CD4-positive, alpha-beta T cell (primary cell): Measurements from ENCODE around the gene PRELID2. TPM values are rescaled to one million over a fixed set of nuclear protein-coding genes. Genes with fewer than 3 reads are reported as not detected.

ENCODE experiments used
- ATAC-seq: fragments of 200-7000 bp; cut with Tn5 transposase; one replicate; pipeline ENCODE4 v1.10.0; 2022; ENCODE audit warnings: mild to moderate bottlenecking; ENCODE audit not compliant: poor library complexity
- CTCF ChIA-PET: fragments of 350-600 bp; sonication (Branson Sonifier 250); formaldehyde crosslinking; loops from one replicate; lab custom pipeline; 2021; ENCODE audit warnings: antibody characterized with exemption, inconsistent platforms; lab: Charles Lee
- POLR2A ChIA-PET: fragments of 350-600 bp; sonication (Branson Sonifier 250); formaldehyde crosslinking; loops from one replicate; lab custom pipeline; 2021; ENCODE audit warnings: antibody characterized with exemption, inconsistent platforms; lab: Charles Lee
- DNase-seq, 14 experiments: peaks; one replicate each; pipeline ENCODE4 v3.0.0-alpha.2; 2013 to 2020; ENCODE audit warnings: mixed read lengths in 2 of 14
- H3K27ac ChIP-seq, 2 donors: one replicate each; pipeline versions ENCODE4 v1.5.1 to v1.7.0; 2013; ENCODE audit warnings: low read length in 2 of 2, low read depth in 1 of 2, mild to moderate bottlenecking in 1 of 2
- H3K27me3 ChIP-seq, 2 experiments: 1 replicate in 1 of 2; 2 replicates in 1 of 2; pipeline versions ENCODE4 v1.6.1 to v1.7.0; 2013; ENCODE audit warnings: low read length in 2 of 2, control low read depth in 1 of 2, mild to moderate bottlenecking in 1 of 2, moderate library complexity in 1 of 2; ENCODE audit not compliant: insufficient read depth in 2 of 2, control insufficient read depth in 1 of 2
- H3K36me3 ChIP-seq: one replicate; pipeline ENCODE4 v1.6.1; 2013; ENCODE audit warnings: low read length, control low read depth; ENCODE audit not compliant: insufficient read depth
- H3K4me1 ChIP-seq: one replicate; pipeline ENCODE4 v1.6.1; 2013; ENCODE audit warnings: low read length, control low read depth; ENCODE audit not compliant: insufficient read depth
- H3K4me3 ChIP-seq: one replicate; pipeline ENCODE4 v1.5.1; 2013; ENCODE audit warnings: mild to moderate bottlenecking, low read length, moderate library complexity
- H3K9me3 ChIP-seq, 2 experiments: 1 replicate in 1 of 2; 2 replicates in 1 of 2; pipeline versions ENCODE4 v1.6.1 to v1.7.0; 2013; ENCODE audit warnings: low read length in 2 of 2, mild to moderate bottlenecking in 2 of 2, control low read depth in 1 of 2, moderate library complexity in 1 of 2; ENCODE audit not compliant: control insufficient read depth in 1 of 2, insufficient read depth in 1 of 2
- H3K27ac Mint-ChIP-seq: one replicate; pipeline ENCODE4 v1.8.0; 2020; ENCODE audit warnings: mixed read lengths
- H3K27me3 Mint-ChIP-seq: one replicate; pipeline ENCODE4 v1.8.0; 2021; ENCODE audit warnings: mixed read lengths
- H3K36me3 Mint-ChIP-seq: one replicate; pipeline ENCODE4 v1.8.0; 2021; ENCODE audit warnings: low read depth, mixed read lengths
- H3K4me1 Mint-ChIP-seq: one replicate; pipeline ENCODE4 v1.8.0; 2021; ENCODE audit warnings: low read depth, mixed read lengths
- H3K4me3 Mint-ChIP-seq: one replicate; pipeline ENCODE4 v1.8.0; 2020; ENCODE audit warnings: mild to moderate bottlenecking, mixed read lengths
- H3K9me3 Mint-ChIP-seq: one replicate; pipeline ENCODE4 v1.8.0; 2020; ENCODE audit warnings: mixed read lengths
- CTCF ChIP-seq: fragments of 200-600 bp; IDR thresholded peaks from one replicate; pipeline ENCODE4 v1.8.0; 2022; ENCODE audit warnings: antibody characterized with exemption, mild to moderate bottlenecking
- intact Hi-C, 2 experiments: fragments of 100-400 bp; cut with DNase I in 1 of 2; cut with micrococcal nuclease in 1 of 2; formaldehyde crosslinking; loops; one replicate each; pipeline versions ENCODE4 v1.15.1 to v1.9.0; 2023 to 2025; cut with DNase I, micrococcal nuclease
- total RNA-seq, 174 experiments: library from RNA in 2 of 174; stranded (reverse) in 2 of 174; gene quantifications; one replicate each; pipeline ENCODE4 v1.2.3 and lab custom pipeline; 2021 to 2026

Gene PRELID2
- total RNA-seq, 2 experiments from 2014 or later: 0.44 to 0.56 TPM

GRCh38 chr5:145830594-145830993 is 4.5 kb downstream of the PRELID2 start:
- Mint-ChIP-seq H3K4me1 (peaks cover 9% of the 10 kb centered on the region), H3K36me3 (no peaks in the 10 kb centered on the region), H3K27ac (no peak overlapping the region), H3K9me3 (no peaks in the 10 kb centered on the region), H3K27me3 (peaks cover 12% of the 10 kb centered on the region), H3K4me3 (no peak overlapping the region)
- Histone ChIP-seq H3K4me3 (no peak overlapping the region), H3K27me3 (peaks cover 3 to 6% of the 10 kb centered on the region in 2 experiments), H3K9me3 (no peaks in the 10 kb centered on the region), H3K27ac (no peak overlapping the region), H3K4me1 (peaks cover 7% of the 10 kb centered on the region), H3K36me3 (no peaks in the 10 kb centered on the region)
- no peak for ATAC-seq
- DNase-seq: no peak
- CTCF ChIA-PET: no interaction called here
- TF ChIP-seq CTCF: no peak
- POLR2A ChIA-PET: no interaction called here
- intact Hi-C loops: no loop called here

- Histone ChIP-seq H3K27ac (no peak overlapping the region), H3K36me3 (no peaks in the 10 kb centered on the region), H3K27me3 (peaks cover 3 to 4% of the 10 kb centered on the region in 2 experiments), H3K4me3 (no peak overlapping the region), H3K9me3 (no peaks in the 10 kb centered on the region), H3K4me1 (peaks cover 3% of the 10 kb centered on the region)
- intact Hi-C loops: no loop called here
- Mint-ChIP-seq H3K9me3 (no peaks in the 10 kb centered on the region), H3K4me1 (peaks cover 9% of the 10 kb centered on the region), H3K27ac (no peak overlapping the region), H3K27me3 (peaks cover 12% of the 10 kb centered on the region), H3K36me3 (no peaks in the 10 kb centered on the region), H3K4me3 (no peak overlapping the region)
- DNase-seq: no peak
- ChIA-PET POLR2A (no interaction called here), CTCF (interaction anchor here (0.6 to 1.0 kb wide), 3 partner anchors 12 to 21 kb away, joined by 3 read pairs; no protein-coding TSS in a partner anchor)
- ATAC-seq: no peak
- TF ChIP-seq CTCF: no peak
Measured at GRCh38 chr5:145829708-145830361, 5.3 kb downstream of the PRELID2 start.

- CTCF ChIA-PET: interaction anchor here (1.5 kb wide), 2 partner anchors 145 to 1623 kb away, joined by 3 to 4 read pairs; no protein-coding TSS in a partner anchor
- intact Hi-C loops: loop anchor here in 1 of 2 experiments (2.0 kb wide), 1 partner anchor 1622 kb away; no protein-coding TSS in a partner anchor
- no peaks in the 10 kb centered on the region for H3K36me3 ChIP-seq
- Mint-ChIP-seq H3K4me3 (no peak overlapping the region), H3K27me3 (no peaks in the 10 kb centered on the region), H3K27ac (no peak overlapping the region), H3K4me1 (no peaks in the 10 kb centered on the region), H3K9me3 (no peaks in the 10 kb centered on the region), H3K36me3 (no peaks in the 10 kb centered on the region)
- no peaks in the 10 kb centered on the region for H3K4me1 ChIP-seq
- H3K27ac ChIP-seq: no peak overlapping the region
- no peaks in the 10 kb centered on the region for H3K9me3 ChIP-seq
- no peak for TF ChIP-seq CTCF
- DNase-seq (no peak), ATAC-seq (no peak)
- H3K4me3 ChIP-seq: no peak overlapping the region
- no peaks in the 10 kb centered on the region for H3K27me3 ChIP-seq
- POLR2A ChIA-PET: no interaction called here
Measured at GRCh38 chr5:145826895-145827674, 8.1 kb downstream of the PRELID2 start.
